ENCODE measurements around the gene NBPF11. TPM values are rescaled to one million over a fixed set of nuclear protein-coding genes. Genes with fewer than 3 reads are reported as not detected.

The NBPF11 gene
- total RNA-seq, 1 donor from 2014 or later = 8.3 TPM

DNA sequence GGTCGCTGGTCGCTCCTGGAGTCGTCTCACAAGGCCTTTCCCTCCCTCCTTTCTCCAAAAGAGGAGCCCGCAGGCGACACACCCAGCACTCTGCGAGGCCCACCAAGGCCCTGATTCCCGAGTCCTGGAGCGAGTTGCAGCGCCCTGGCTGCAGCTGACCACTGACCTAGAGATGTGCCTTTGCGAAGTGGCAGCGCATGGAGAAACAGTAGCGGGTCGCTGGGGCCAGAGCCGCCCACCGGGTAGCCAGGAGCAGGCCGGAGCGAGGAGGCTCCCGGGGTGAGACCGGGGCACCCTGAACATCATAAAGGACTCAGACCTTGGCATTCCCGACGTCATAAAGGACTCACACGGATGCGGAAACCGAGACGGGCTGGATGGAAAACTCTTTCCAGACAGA, 10.3 kb upstream of the NBPF11 start:
- no peak overlapping the region for H3K27ac ChIP-seq (ENCODE audit: low read depth, low read length)
- DNase-seq (ENCODE audit: low read depth) (no peak), FAIRE-seq (no peak)
- no peaks in the 10 kb centered on the region for H3K79me2 ChIP-seq (ENCODE audit: insufficient read depth, low read length)
- no peak overlapping the region for H3K4me2 ChIP-seq (ENCODE audit: low read length)
- no peaks in the 10 kb centered on the region for H3K4me1 ChIP-seq (ENCODE audit: insufficient read depth, low read length)
- no peak overlapping the region for H3K9ac ChIP-seq (ENCODE audit: low read length)
- Mint-ChIP-seq H3K9me3 (ENCODE audit: unreplicated experiment) (peaks cover 5% of the 10 kb centered on the region), H3K36me3 (ENCODE audit: low read depth, unreplicated experiment) (no peaks in the 10 kb centered on the region), H3K4me1 (ENCODE audit: low read depth, unreplicated experiment) (peaks cover 7% of the 10 kb centered on the region), H3K4me3 (ENCODE audit: unreplicated experiment) (no peak overlapping the region), H3K27me3 (ENCODE audit: low read depth, unreplicated experiment) (no peaks in the 10 kb centered on the region), H3K27ac (ENCODE audit: unreplicated experiment) (no peak overlapping the region)
- no peak overlapping the region for H3K4me3 ChIP-seq (ENCODE audit: insufficient read depth, low read depth, low read length)
- no peak overlapping the region for H2AFZ ChIP-seq (ENCODE audit: low read depth, low read length)
- no peaks in the 10 kb centered on the region for H3K36me3 ChIP-seq (ENCODE audit: insufficient read depth, low read length)
- TF ChIP-seq, protein P1, sequence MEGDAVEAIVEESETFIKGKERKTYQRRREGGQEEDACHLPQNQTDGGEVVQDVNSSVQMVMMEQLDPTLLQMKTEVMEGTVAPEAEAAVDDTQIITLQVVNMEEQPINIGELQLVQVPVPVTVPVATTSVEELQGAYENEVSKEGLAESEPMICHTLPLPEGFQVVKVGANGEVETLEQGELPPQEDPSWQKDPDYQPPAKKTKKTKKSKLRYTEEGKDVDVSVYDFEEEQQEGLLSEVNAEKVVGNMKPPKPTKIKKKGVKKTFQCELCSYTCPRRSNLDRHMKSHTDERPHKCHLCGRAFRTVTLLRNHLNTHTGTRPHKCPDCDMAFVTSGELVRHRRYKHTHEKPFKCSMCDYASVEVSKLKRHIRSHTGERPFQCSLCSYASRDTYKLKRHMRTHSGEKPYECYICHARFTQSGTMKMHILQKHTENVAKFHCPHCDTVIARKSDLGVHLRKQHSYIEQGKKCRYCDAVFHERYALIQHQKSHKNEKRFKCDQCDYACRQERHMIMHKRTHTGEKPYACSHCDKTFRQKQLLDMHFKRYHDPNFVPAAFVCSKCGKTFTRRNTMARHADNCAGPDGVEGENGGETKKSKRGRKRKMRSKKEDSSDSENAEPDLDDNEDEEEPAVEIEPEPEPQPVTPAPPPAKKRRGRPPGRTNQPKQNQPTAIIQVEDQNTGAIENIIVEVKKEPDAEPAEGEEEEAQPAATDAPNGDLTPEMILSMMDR (IDR thresholded peaks at IDR 0.05; ENCODE audit: insufficient read depth, low read depth, low read length) = no peak
- TF ChIP-seq EZH2 (IDR thresholded peaks at IDR 0.05; ENCODE audit: insufficient read depth, low read length) = no peak
- no peaks in the 10 kb centered on the region for H3K9me3 ChIP-seq (ENCODE audit: insufficient read depth, low read depth, low read length)
- no peaks in the 10 kb centered on the region for H4K20me1 ChIP-seq (ENCODE audit: insufficient read depth, low read length)
- H3K27me3 ChIP-seq (ENCODE audit: insufficient read depth, low read length) = peaks cover 47% of the 10 kb centered on the region

DNA sequence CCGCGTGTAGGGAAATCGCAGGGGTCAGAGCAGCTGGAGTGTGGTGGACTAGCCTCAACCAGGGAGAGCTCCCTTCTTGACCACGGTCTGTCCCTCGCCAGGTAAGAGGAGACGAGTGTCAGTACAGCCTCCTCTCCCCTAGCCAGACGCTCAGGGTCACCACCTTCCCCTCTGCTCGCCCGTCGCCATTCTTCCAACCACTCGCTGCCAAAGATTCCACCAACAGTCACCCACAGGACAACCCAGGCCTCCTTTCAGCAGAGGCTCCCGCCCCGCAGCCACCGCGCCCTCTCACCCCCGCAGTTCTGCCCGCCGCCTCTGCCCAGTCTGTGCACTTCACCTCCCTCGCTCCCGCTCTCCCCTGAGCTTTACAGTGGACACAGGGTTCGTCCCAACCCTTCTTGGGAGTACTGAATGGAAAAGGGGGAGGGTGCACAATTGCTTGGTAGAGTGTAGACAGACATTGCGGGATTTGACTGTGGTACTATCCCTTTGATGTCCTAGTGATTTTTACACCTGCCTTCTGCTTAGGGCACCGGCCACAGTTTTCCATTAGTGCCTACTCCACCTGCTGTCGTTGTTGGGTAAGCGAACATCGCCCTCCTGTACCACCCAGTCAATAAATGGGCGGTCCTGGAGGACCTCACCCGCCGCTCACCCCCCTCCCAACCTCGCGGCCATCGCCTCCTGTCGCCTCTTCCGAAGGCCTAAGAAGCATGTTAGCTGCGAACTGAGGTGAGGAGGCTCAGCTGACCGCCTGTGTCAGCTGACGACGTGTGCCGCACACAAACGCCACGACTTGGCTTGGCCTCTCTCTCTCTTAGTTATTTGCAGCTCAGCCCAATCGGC, 9.2 kb upstream of the NBPF11 start:
- peak overlapping the region; percentile 75 for H2AFZ ChIP-seq (ENCODE audit: low read depth, low read length)
- H3K4me1 ChIP-seq (ENCODE audit: insufficient read depth, low read length) = no peaks in the 10 kb centered on the region
- no peak overlapping the region for H3K4me2 ChIP-seq (ENCODE audit: low read length)
- DNase-seq (ENCODE audit: low read depth) (no peak), FAIRE-seq (no peak)
- peaks cover 47% of the 10 kb centered on the region for H3K27me3 ChIP-seq (ENCODE audit: insufficient read depth, low read length)
- Mint-ChIP-seq H3K4me1 (ENCODE audit: low read depth, unreplicated experiment) (peaks cover under 1% of the 10 kb centered on the region), H3K4me3 (ENCODE audit: unreplicated experiment) (no peak overlapping the region), H3K27ac (ENCODE audit: unreplicated experiment) (no peak overlapping the region), H3K9me3 (ENCODE audit: unreplicated experiment) (peaks cover 5% of the 10 kb centered on the region), H3K36me3 (ENCODE audit: low read depth, unreplicated experiment) (no peaks in the 10 kb centered on the region), H3K27me3 (ENCODE audit: low read depth, unreplicated experiment) (no peaks in the 10 kb centered on the region)
- no peak overlapping the region for H3K9ac ChIP-seq (ENCODE audit: low read length)
- H3K79me2 ChIP-seq (ENCODE audit: insufficient read depth, low read length) = no peaks in the 10 kb centered on the region
- no peak overlapping the region for H3K4me3 ChIP-seq (ENCODE audit: insufficient read depth, low read depth, low read length)
- no peaks in the 10 kb centered on the region for H4K20me1 ChIP-seq (ENCODE audit: insufficient read depth, low read length)
- no peak overlapping the region for H3K27ac ChIP-seq (ENCODE audit: low read depth, low read length)
- no peaks in the 10 kb centered on the region for H3K36me3 ChIP-seq (ENCODE audit: insufficient read depth, low read length)
- no peaks in the 10 kb centered on the region for H3K9me3 ChIP-seq (ENCODE audit: insufficient read depth, low read depth, low read length)
- TF ChIP-seq, protein P1 (IDR thresholded peaks at IDR 0.05; ENCODE audit: insufficient read depth, low read depth, low read length) = no peak
- TF ChIP-seq EZH2 (IDR thresholded peaks at IDR 0.05; ENCODE audit: insufficient read depth, low read length) = no peak
